ENCODE results near the gene PRKAB1.

The PRKAB1 gene

GRCh38 chr12:119711693-119712092 lies 43.8 kb downstream of the PRKAB1 start:
- DNase-seq (ENCODE audit: low read depth, low spot score) = no peak

- no peak for DNase-seq (ENCODE audit: low read depth, low spot score)
Observed at GRCh38 chr12:119712721-119713120, 44.8 kb downstream of the PRKAB1 start.

GRCh38 chr12:119713551-119714031 lies 45.7 kb downstream of the PRKAB1 start:
- no peak for DNase-seq (ENCODE audit: low read depth, low spot score)

- no peak for DNase-seq (ENCODE audit: low read depth, low spot score)
Observed at GRCh38 chr12:119714614-119715267, 46.8 kb downstream of the PRKAB1 start.

GRCh38 chr12:119715268-119715620 lies 47.3 kb downstream of the PRKAB1 start:
- no peak for DNase-seq (ENCODE audit: low read depth, low spot score)

- no peak for DNase-seq (ENCODE audit: low read depth, low spot score)
Observed at GRCh38 chr12:119718141-119718540, 50.2 kb downstream of the PRKAB1 start.

- DNase-seq (ENCODE audit: low read depth, low spot score) = no peak
Observed at GRCh38 chr12:119720349-119720748, 52.4 kb downstream of the PRKAB1 start.

- no peak for DNase-seq (ENCODE audit: low read depth, low spot score)
Observed at GRCh38 chr12:119721306-119721705, 53.4 kb downstream of the PRKAB1 start.

GRCh38 chr12:119725523-119725922 lies 57.6 kb downstream of the PRKAB1 start:
- no peak for DNase-seq (ENCODE audit: low read depth, low spot score)

GRCh38 chr12:119727600-119728443 lies 59.9 kb downstream of the PRKAB1 start:
- DNase-seq (ENCODE audit: low read depth, low spot score) = no peak

- no peak for DNase-seq (ENCODE audit: low read depth, low spot score)
Observed at GRCh38 chr12:119728444-119728745, 60.5 kb downstream of the PRKAB1 start.

- no peak for DNase-seq (ENCODE audit: low read depth, low spot score)
Observed at GRCh38 chr12:119729871-119730270, 61.9 kb downstream of the PRKAB1 start.

- DNase-seq (ENCODE audit: low read depth, low spot score) = no peak
Observed at GRCh38 chr12:119730381-119730780, 62.4 kb downstream of the PRKAB1 start.
